NB4 (cell line): ENCODE measurements around the gene SEMA3F.

ENCODE experiments used
- DNase-seq: peaks from one replicate; pipeline ENCODE4 v3.0.0; 2010; ENCODE audit warnings: low read depth
- H3K4me3 ChIP-seq: one replicate; pipeline ENCODE4 v1.5.1; 2011; ENCODE audit warnings: mild to moderate bottlenecking, low read depth, low read length, moderate library complexity
- MYC ChIP-seq: IDR thresholded peaks from 2 replicates; pipeline ENCODE4 v1.6.1; 2011; ENCODE audit warnings: low read depth, low read length
- POLR2A ChIP-seq: IDR thresholded peaks from 2 replicates; pipeline ENCODE4 v1.6.1; 2011; ENCODE audit warnings: mild to moderate bottlenecking; ENCODE audit not compliant: insufficient read length; ENCODE audit errors: extremely low read depth
- TF ChIP-seq, protein P1 (sequence below): IDR thresholded peaks from 2 replicates; pipeline ENCODE4 v1.6.1; 2011; ENCODE audit warnings: low read depth, low read length
- TF ChIP-seq, protein P2 (sequence below): IDR thresholded peaks from one replicate; pipeline ENCODE4 v1.5.1; 2012; ENCODE audit warnings: low read depth, low read length

SEMA3F gene

DNA sequence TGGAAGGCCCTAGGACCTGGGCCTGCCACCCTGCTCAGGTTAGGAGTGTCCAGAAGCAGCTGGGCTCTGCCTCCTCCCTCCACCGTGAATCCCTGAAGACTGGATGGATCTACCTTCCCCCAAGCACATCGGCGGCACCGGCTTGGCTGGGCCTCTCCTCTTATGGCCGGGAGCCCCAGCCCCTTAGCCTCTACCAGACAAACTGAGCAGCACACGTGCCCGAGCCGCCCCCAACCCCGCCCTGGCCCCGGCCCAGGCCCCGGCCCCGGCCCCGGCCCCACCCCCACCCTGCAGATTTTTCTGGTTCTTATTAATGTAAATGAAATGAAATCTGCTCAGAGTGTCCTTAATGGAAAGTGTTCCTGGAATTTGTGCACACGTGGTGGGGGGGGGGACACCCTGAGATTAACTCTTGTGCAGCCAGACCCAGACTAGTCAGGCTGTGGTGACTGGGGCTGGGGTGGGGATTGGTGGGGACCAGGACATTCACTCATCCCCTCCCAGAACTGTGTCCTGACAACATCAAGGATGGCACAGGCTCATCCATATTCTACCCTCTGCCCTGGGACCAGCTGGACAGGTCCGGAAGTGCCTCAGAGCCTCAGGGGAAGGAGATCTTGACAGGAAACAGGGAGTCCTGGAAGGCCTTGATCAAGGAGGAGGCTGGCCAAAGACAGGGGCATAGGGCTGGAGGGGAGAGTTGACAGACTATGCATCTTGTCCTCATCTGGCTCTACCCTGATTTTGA, 30.9 kb upstream of the SEMA3F start:
- no peak overlapping the region for H3K4me3 ChIP-seq
- no peak for DNase-seq
- TF ChIP-seq, protein P1, sequence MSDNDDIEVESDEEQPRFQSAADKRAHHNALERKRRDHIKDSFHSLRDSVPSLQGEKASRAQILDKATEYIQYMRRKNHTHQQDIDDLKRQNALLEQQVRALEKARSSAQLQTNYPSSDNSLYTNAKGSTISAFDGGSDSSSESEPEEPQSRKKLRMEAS = no peak
- no peak for TF ChIP-seq POLR2A
- TF ChIP-seq MYC = no peak
- TF ChIP-seq, protein P2, sequence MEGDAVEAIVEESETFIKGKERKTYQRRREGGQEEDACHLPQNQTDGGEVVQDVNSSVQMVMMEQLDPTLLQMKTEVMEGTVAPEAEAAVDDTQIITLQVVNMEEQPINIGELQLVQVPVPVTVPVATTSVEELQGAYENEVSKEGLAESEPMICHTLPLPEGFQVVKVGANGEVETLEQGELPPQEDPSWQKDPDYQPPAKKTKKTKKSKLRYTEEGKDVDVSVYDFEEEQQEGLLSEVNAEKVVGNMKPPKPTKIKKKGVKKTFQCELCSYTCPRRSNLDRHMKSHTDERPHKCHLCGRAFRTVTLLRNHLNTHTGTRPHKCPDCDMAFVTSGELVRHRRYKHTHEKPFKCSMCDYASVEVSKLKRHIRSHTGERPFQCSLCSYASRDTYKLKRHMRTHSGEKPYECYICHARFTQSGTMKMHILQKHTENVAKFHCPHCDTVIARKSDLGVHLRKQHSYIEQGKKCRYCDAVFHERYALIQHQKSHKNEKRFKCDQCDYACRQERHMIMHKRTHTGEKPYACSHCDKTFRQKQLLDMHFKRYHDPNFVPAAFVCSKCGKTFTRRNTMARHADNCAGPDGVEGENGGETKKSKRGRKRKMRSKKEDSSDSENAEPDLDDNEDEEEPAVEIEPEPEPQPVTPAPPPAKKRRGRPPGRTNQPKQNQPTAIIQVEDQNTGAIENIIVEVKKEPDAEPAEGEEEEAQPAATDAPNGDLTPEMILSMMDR = no peak

GRCh38 chr3:50124800-50125178, 30.3 kb upstream of the SEMA3F start:
- H3K4me3 ChIP-seq = no peak overlapping the region
- DNase-seq = no peak
- TF ChIP-seq, protein P2 = no peak
- TF ChIP-seq POLR2A (no peak), MYC (no peak)
- TF ChIP-seq, protein P1 = no peak

GRCh38 chr3:50125541-50126286, 29.4 kb upstream of the SEMA3F start:
- no peak for DNase-seq

GRCh38 chr3:50126287-50127211, 28.6 kb upstream of the SEMA3F start:
- no peak for DNase-seq
- TF ChIP-seq, protein P1 = no peak
- no peak for TF ChIP-seq POLR2A
- TF ChIP-seq, protein P2 = no peak
- no peak overlapping the region for H3K4me3 ChIP-seq

More at GRCh38 chr3:50125541-50126286, 29.4 kb upstream of the SEMA3F start:
- TF ChIP-seq MYC (no peak), POLR2A (no peak)
- TF ChIP-seq, protein P2 = no peak
- TF ChIP-seq, protein P1 = no peak
- no peak overlapping the region for H3K4me3 ChIP-seq

GRCh38 chr3:50127251-50127691, 27.9 kb upstream of the SEMA3F start:
- TF ChIP-seq, protein P1 = no peak
- TF ChIP-seq, protein P2 = no peak
- no peak for TF ChIP-seq MYC
- TF ChIP-seq POLR2A = no peak
- DNase-seq = no peak
- no peak overlapping the region for H3K4me3 ChIP-seq
